PFSK-1 (cell line): ENCODE data around the gene ARPIN.

ENCODE experiments used
- POLR2AphosphoS5 ChIP-seq: IDR thresholded peaks from 2 replicates; pipeline ENCODE4 v1.6.1; 2012; ENCODE audit warnings: low read depth, mild to moderate bottlenecking, control low read depth, low read length, moderate library complexity
- REST ChIP-seq, 2 experiments: IDR thresholded peaks; 2 replicates each; pipeline versions ENCODE4 v1.6.1 to v1.8.0; 2011 to 2012; ENCODE audit warnings: low read depth in 2 of 2, low read length in 2 of 2, control low read depth in 1 of 2, inconsistent platforms in 1 of 2, mild to moderate bottlenecking in 1 of 2, moderate library complexity in 1 of 2; ENCODE audit not compliant: insufficient read depth in 1 of 2
- TAF1 ChIP-seq: IDR thresholded peaks from 2 replicates; pipeline ENCODE4 v1.6.1; 2012; ENCODE audit warnings: low read length, control low read depth, borderline replicate concordance; ENCODE audit not compliant: insufficient read depth

- TF ChIP-seq REST (IDR thresholded peaks at IDR 0.05; ENCODE audit: insufficient read depth in 1 of 2, low read depth in 2 of 2, low read length in 2 of 2) = no peak
- TF ChIP-seq POLR2AphosphoS5 = no peak
- TF ChIP-seq TAF1 = no peak
Observed at GRCh38 chr15:89937365-89938350, 24.9 kb upstream of the ARPIN start.
